ENCODE results near the gene LRFN3.
"Not testable (repeated sequence)": the region's sequence is repeated elsewhere in the genome, so short reads cannot be mapped to it uniquely, and the experiment has no call there.

The LRFN3 gene

GRCh38 chr19:35978832-35979365, 42.7 kb downstream of the LRFN3 start:
- no peaks in the 10 kb centered on the region for H3K79me2 ChIP-seq (ENCODE audit: low read length)
- peaks cover 68% of the 10 kb centered on the region for H3K27me3 ChIP-seq (replicated peaks; ENCODE audit: insufficient read depth, low read length)
- DNase-seq, result no peak
- H3K4me2 ChIP-seq (ENCODE audit: low read depth, low read length), result no peak overlapping the region
- no peaks in the 10 kb centered on the region for H3K9me3 ChIP-seq (replicated peaks; ENCODE audit: insufficient read depth, low read length)
- H3K27ac ChIP-seq (ENCODE audit: low read length), result no peak overlapping the region
- no peaks in the 10 kb centered on the region for H4K20me1 ChIP-seq (ENCODE audit: insufficient read depth, low read length)
- H3K36me3 ChIP-seq (replicated peaks; ENCODE audit: insufficient read depth, low read length), result no peaks in the 10 kb centered on the region
- no peak overlapping the region for H3K4me3 ChIP-seq (ENCODE audit: low read length)
- H3K4me1 ChIP-seq (ENCODE audit: low read length), result no peaks in the 10 kb centered on the region
- no peak overlapping the region for H3K9ac ChIP-seq (ENCODE audit: low read length)
- H3F3A ChIP-seq (ENCODE audit: insufficient read depth, low read length), result no peaks in the 10 kb centered on the region
- no peak overlapping the region for H2AFZ ChIP-seq (ENCODE audit: low read length)
- no peaks in the 10 kb centered on the region for H3K9me2 ChIP-seq (replicated peaks; ENCODE audit: insufficient read depth, low read length)
- TF ChIP-seq CTCF (IDR thresholded peaks at IDR 0.05; ENCODE audit: low read length), result no peak
- no peak for TF ChIP-seq EZH2phosphoT487 (IDR thresholded peaks at IDR 0.05; ENCODE audit: low read length)
- TF ChIP-seq EZH2 (optimal IDR thresholded peaks at IDR 0.05; ENCODE audit: low read depth, low read length), result no peak

- H3K36me3 ChIP-seq (replicated peaks; ENCODE audit: insufficient read depth, low read length); H3K9ac ChIP-seq (ENCODE audit: low read length); H3F3A ChIP-seq (ENCODE audit: insufficient read depth, low read length); H3K4me3 ChIP-seq (ENCODE audit: low read length); DNase-seq; H3K9me2 ChIP-seq (replicated peaks; ENCODE audit: insufficient read depth, low read length); H4K20me1 ChIP-seq (ENCODE audit: insufficient read depth, low read length); H3K4me2 ChIP-seq (ENCODE audit: low read depth, low read length); H3K9me3 ChIP-seq (replicated peaks; ENCODE audit: insufficient read depth, low read length); H3K27ac ChIP-seq (ENCODE audit: low read length); H2AFZ ChIP-seq (ENCODE audit: low read length); H3K79me2 ChIP-seq (ENCODE audit: low read length); H3K4me1 ChIP-seq (ENCODE audit: low read length): not testable (repeated sequence)
- peaks cover 77% of the 10 kb centered on the region for H3K27me3 ChIP-seq (replicated peaks; ENCODE audit: insufficient read depth, low read length)
Observed at GRCh38 chr19:35980997-35981396, 44.8 kb downstream of the LRFN3 start.

- H3K27ac ChIP-seq (ENCODE audit: low read length), result no peak overlapping the region
- H3F3A ChIP-seq (ENCODE audit: insufficient read depth, low read length), result no peaks in the 10 kb centered on the region
- H3K4me1 ChIP-seq (ENCODE audit: low read length), result no peaks in the 10 kb centered on the region
- no peak overlapping the region for H3K9ac ChIP-seq (ENCODE audit: low read length)
- H4K20me1 ChIP-seq (ENCODE audit: insufficient read depth, low read length), result no peaks in the 10 kb centered on the region
- H3K36me3 ChIP-seq (replicated peaks; ENCODE audit: insufficient read depth, low read length), result no peaks in the 10 kb centered on the region
- H3K4me2 ChIP-seq (ENCODE audit: low read depth, low read length), result no peak overlapping the region
- H3K9me2 ChIP-seq (replicated peaks; ENCODE audit: insufficient read depth, low read length), result no peaks in the 10 kb centered on the region
- no peak overlapping the region for H2AFZ ChIP-seq (ENCODE audit: low read length)
- H3K9me3 ChIP-seq (replicated peaks; ENCODE audit: insufficient read depth, low read length), result no peaks in the 10 kb centered on the region
- TF ChIP-seq EZH2 (optimal IDR thresholded peaks at IDR 0.05; ENCODE audit: low read depth, low read length), result no peak
- no peak for TF ChIP-seq CTCF (IDR thresholded peaks at IDR 0.05; ENCODE audit: low read length)
- TF ChIP-seq EZH2phosphoT487 (IDR thresholded peaks at IDR 0.05; ENCODE audit: low read length), result no peak
- H3K27me3 ChIP-seq (replicated peaks; ENCODE audit: insufficient read depth, low read length), result peaks cover 76% of the 10 kb centered on the region
- no peaks in the 10 kb centered on the region for H3K79me2 ChIP-seq (ENCODE audit: low read length)
- H3K4me3 ChIP-seq (ENCODE audit: low read length), result no peak overlapping the region
- DNase-seq, result no peak
Observed at GRCh38 chr19:35983177-35983576, 47.0 kb downstream of the LRFN3 start.

- H3K4me1 ChIP-seq (ENCODE audit: low read length), result no peaks in the 10 kb centered on the region
- no peak for DNase-seq
- H3K4me2 ChIP-seq (ENCODE audit: low read depth, low read length), result no peak overlapping the region
- H3K36me3 ChIP-seq (replicated peaks; ENCODE audit: insufficient read depth, low read length), result no peaks in the 10 kb centered on the region
- no peak overlapping the region for H3K4me3 ChIP-seq (ENCODE audit: low read length)
- H3K79me2 ChIP-seq (ENCODE audit: low read length), result no peaks in the 10 kb centered on the region
- H2AFZ ChIP-seq (ENCODE audit: low read length), result no peak overlapping the region
- TF ChIP-seq EZH2 (optimal IDR thresholded peaks at IDR 0.05; ENCODE audit: low read depth, low read length), result no peak
- no peak for TF ChIP-seq EZH2phosphoT487 (IDR thresholded peaks at IDR 0.05; ENCODE audit: low read length)
- no peak for TF ChIP-seq CTCF (IDR thresholded peaks at IDR 0.05; ENCODE audit: low read length)
- H3K27me3 ChIP-seq (replicated peaks; ENCODE audit: insufficient read depth, low read length), result peaks cover 56% of the 10 kb centered on the region
- H3K27ac ChIP-seq (ENCODE audit: low read length), result no peak overlapping the region
- H3K9me3 ChIP-seq (replicated peaks; ENCODE audit: insufficient read depth, low read length), result no peaks in the 10 kb centered on the region
- no peaks in the 10 kb centered on the region for H3K9me2 ChIP-seq (replicated peaks; ENCODE audit: insufficient read depth, low read length)
- H3F3A ChIP-seq (ENCODE audit: insufficient read depth, low read length), result no peaks in the 10 kb centered on the region
- H3K9ac ChIP-seq (ENCODE audit: low read length), result no peak overlapping the region
- H4K20me1 ChIP-seq (ENCODE audit: insufficient read depth, low read length), result no peaks in the 10 kb centered on the region
Observed at GRCh38 chr19:35986111-35986510, 49.9 kb downstream of the LRFN3 start.
